ENCODE measurements around the gene KCNN4.
"Not testable (repeated sequence)": the region's sequence is repeated elsewhere in the genome, so short reads cannot be mapped to it uniquely, and the experiment has no call there.

DNA sequence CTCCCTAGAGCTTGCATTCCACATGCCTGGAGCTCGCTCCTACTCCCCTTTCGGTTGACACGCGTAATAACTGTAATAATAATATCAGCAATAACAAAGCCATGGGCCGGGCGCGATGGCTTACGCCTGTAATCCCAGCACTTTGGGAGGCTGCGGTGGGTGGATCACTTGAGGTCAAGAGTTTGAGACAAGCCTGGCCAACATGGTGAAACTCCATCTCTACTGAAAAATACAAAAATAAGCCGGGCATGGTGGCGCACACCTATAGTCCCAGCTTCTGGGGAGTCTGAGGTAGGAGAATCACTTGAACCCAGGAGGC lies 5.9 kb downstream of the KCNN4 start:
- TF ChIP-seq, protein P1, sequence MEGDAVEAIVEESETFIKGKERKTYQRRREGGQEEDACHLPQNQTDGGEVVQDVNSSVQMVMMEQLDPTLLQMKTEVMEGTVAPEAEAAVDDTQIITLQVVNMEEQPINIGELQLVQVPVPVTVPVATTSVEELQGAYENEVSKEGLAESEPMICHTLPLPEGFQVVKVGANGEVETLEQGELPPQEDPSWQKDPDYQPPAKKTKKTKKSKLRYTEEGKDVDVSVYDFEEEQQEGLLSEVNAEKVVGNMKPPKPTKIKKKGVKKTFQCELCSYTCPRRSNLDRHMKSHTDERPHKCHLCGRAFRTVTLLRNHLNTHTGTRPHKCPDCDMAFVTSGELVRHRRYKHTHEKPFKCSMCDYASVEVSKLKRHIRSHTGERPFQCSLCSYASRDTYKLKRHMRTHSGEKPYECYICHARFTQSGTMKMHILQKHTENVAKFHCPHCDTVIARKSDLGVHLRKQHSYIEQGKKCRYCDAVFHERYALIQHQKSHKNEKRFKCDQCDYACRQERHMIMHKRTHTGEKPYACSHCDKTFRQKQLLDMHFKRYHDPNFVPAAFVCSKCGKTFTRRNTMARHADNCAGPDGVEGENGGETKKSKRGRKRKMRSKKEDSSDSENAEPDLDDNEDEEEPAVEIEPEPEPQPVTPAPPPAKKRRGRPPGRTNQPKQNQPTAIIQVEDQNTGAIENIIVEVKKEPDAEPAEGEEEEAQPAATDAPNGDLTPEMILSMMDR (IDR thresholded peaks at IDR 0.05; ENCODE audit: low read depth, low read length) = not testable (repeated sequence)
- TF ChIP-seq EZH2phosphoT487 (IDR thresholded peaks at IDR 0.05; ENCODE audit: low read depth) = not testable (repeated sequence)
